GM12874 (cell line): ENCODE results near the gene ZMYND11.

Experiments used
- CTCF ChIP-seq: IDR thresholded peaks from 2 replicates; pipeline ENCODE4 v1.5.1; 2011; ENCODE audit warnings: low read depth, mild to moderate bottlenecking, control low read depth, low read length, moderate library complexity; ENCODE audit not compliant: insufficient read depth

Gene ZMYND11

GRCh38 chr10:200405-200804 lies 65.2 kb downstream of the ZMYND11 start:
- no peak for TF ChIP-seq CTCF

GRCh38 chr10:201328-201771 lies 66.1 kb downstream of the ZMYND11 start:
- no peak for TF ChIP-seq CTCF

- TF ChIP-seq CTCF, result no peak
Observed at GRCh38 chr10:208616-209015, 73.4 kb downstream of the ZMYND11 start.

DNA sequence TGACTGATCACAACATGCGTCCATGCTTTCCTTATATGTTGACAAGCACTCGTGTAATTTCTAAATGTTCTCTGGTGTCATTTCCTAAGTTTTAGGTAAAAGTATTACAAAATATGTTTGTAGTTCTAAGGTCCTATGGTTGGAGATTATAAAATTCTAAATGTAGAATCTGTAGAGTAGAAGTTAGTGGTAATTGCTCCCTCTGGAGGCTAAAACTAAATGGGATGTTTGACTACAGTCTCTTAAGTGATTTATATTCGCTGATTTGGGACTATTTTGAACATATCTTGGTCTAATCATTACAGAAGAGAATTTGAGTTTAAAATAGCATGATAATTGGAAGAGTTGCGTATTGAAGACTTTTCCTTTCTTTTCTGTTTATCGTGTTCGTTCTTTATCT lies 74.1 kb downstream of the ZMYND11 start:
- no peak for TF ChIP-seq CTCF

GRCh38 chr10:210297-210696 lies 75.0 kb downstream of the ZMYND11 start:
- no peak for TF ChIP-seq CTCF

DNA sequence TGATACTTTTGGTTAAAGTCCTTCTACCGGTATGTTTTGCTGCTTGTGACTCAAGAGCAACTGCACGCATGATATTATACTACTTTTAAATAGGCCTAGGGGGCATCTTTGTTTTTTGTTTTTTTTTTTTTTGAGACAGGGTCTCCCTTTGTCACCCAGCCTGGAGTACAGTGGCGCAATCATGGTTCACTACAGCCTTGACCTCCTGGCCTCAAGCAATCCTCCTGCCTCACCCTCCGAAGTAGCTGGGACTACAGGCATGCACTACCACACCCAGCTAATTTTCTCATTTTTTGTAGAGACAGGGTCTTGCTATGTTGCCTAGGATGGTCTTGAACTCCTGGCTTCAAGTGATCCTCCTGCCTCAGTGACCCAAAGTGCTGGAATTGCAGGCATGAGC lies 80.2 kb downstream of the ZMYND11 start:
- no peak for TF ChIP-seq CTCF

GRCh38 chr10:218798-219197 lies 83.5 kb downstream of the ZMYND11 start:
- no peak for TF ChIP-seq CTCF
